ENCODE results near the gene LHPP.
A peak's percentile ranks its signal among the peaks of the same experiment; 100 is the strongest.
"Not testable (repeated sequence)": the region's sequence is repeated elsewhere in the genome, so short reads cannot be mapped to it uniquely, and the experiment has no call there.

The LHPP gene

DNA sequence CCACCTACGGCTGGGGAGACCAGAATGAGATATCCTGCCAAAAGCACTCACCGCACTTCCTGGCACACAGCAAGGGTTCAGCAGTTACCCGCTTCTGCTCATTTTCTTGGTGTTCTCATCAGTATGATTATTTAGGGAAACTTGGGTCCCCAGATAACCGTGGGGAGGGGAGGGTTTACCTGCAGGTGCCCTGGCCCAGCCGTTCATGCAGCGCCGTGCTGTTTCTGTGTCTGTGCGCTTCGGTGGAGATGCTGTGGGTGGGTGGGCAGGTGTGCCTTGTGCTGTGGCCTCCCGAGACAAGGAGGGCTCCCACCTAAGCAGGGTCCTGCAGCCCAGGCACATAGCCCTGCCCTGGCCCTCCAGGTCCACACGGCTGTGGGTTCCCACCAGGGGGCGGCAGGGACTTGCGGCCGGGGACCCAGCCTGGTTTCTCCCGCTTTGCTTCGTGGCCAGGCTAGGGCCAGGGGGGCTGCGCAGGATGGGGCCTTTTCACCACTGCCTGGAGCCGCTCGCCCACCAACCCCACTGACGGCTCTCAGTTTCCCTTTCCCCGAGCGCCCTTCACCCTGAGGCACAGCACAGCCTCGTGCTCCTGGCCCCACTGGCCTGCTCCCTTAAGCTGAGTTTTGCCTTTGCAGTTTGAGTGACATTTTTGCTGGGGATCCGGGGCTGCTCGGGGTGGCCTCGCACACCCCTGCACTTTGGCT, 78.5 kb downstream of the LHPP start:
- DNase-seq = no peak

DNA sequence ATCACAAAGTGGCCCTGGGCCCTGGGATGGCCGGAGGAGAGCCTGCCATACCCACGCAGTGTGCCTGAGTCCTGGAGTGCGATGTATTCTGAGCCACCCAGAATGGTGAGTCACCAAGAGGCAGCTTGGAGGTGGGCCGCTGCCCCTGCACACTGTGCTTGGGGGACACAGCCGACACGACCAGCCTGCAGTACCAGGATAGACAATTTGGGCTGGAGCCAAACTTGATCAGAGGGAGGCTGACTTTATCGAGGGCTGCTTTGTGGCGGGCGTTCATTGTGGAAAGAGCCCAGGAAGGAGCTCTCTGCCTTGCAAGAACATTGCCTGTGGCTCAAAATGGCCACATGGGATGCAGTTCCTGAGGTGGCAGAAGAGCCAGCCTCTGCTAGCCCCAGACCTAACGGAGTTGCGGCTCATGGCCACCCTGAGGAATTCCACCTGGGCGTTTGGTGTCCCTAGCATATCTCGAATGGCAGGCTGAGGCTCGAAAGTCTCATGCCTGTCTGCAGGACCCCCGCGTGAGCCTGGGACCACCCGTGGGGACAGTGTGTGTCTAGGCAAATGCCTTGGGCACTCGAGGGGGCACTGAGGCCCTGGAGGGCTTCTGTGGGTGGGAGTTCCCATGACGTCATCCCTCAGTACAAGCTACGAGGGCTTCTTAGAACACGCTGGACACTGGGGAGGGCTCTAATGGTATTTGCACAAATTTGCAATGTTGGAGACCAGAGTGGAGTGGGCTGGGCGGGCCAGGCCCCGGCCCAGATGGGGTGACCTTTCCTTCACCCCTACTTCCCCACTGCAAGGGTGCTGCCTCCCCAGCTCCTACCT, 79.7 kb downstream of the LHPP start:
- DNase-seq = no peak

DNA sequence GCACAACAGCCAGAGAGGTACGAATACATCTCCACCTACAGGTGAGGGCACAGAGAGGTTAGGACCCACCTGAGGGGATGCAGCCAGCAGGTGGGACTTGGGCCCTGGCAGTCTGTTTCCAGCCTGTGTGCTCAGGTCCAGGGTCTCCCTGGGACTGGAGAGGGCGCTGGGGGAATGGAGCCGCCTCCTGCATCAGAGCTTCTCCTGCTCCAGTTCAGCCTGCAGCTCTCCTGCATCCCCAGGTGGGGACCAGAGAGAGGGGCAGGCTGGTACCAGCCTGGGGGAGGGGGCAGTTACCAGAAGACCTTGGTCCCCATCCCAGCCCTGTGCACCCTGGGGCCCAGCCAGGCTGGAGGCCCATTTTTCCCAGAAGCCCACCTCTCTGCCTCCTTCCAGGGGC, 80.7 kb downstream of the LHPP start:
- DNase-seq = no peak

DNA sequence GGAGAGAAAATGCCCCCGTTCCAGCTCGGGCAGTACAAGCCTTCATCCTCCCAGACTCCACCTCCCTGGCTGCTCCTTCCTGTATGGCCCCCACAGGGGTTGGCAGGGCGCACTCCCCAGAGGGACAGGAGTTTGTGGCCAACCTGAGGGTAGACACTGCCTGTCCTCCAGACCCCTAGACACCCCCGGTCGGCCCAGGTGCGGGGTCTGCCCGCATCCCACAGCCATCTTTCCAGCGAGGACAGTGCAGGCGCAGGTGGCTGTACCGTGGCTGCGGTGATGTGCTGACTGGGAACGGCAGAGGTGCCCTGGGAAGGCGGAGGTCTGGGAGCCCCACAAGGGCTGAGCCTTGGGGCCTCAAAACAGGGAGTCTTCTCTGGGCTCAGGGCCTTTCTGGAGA, 81.5 kb downstream of the LHPP start:
- no peak for DNase-seq

DNA sequence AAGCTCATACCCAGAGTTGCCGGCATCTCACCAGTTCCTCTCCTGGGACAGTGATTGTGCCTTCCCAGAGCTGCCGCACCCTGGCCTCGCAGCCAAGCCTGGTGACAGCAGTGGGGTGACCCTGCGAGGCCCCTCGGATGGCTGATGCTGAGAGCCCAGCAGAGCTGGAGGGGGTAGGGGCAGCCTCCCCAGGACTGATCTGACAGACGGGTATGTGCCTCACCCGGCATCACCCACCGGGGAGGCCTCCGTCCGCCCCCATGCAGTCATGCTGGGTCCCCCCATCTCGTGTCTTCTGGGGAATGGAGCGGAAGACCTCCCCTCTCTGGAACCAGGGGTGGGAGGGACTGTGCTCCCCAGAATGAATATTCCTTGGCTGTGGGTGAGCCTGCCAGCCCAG, 82.3 kb downstream of the LHPP start:
- DNase-seq = no peak

DNA sequence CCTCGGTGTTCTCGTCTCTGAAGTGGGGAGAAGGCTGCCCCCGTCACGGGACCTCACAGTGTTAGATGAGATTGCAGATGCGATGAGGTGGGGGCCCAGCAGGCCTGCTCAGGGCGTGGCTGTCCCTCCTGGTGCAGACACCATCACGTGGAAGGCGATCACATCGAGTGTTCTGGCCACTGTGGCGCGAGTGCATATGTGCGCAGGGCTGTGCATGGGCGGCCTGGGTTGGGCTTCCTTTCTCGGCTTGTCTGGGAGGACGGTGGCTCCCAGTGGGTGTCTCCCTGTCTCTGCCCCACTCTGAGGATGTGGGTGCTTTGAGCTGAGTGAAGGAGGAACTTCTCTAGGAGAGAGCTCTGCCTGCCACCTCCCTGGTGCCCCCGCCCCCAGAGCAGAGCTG, 83.1 kb downstream of the LHPP start:
- DNase-seq = no peak

DNA sequence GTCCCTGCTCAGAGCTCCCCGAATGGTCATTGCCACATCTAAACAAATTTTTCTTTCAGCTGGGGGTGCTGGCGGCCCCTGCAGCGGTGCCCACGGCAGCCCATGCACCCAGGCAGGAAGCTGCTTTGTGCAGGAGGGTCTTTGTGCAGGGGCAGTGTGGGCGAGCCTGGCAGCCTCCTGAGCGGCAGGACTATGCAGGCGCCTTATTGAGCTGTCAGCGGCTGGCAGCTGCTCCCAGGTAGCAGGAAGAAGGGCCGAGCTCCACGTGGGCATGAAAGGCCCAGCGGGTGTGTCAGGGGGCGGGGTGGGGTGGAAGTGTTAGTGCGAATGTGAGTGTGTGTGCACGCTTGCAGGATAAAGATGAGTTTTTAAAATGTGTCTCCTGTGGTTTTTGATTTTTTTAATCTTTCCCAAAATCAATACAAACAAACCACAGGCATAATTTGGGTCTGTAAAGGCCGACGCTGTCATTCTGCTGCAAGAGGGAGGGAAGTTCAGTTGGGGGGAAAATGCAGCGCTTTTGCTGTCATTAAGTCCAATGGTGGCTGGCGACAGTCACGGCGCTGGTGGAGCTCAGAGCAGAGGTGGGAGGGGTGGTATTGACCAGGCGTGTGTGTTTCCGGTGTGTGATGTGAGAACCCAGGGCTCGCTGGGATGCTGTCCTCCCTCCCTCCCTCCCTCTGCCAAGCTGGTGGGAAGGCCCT, 83.9 kb downstream of the LHPP start:
- DNase-seq = peak; percentile 28

DNA sequence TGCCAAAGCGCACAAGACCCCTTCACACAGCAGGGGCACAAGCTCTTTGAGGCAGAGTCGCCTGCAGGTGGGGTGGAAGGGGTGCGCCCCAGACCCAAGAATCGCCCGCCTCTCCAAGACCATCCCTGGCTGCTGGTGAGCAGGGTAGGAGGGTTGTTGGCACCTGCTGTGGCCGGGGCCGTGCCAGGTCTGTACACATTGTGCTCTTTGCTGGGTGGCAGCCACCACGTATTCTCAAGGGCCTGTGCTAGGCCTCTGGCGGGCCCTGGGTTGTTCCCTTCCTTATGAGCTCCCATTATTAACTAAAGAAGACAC, 84.4 kb downstream of the LHPP start:
- peak; percentile 23 for DNase-seq

DNA sequence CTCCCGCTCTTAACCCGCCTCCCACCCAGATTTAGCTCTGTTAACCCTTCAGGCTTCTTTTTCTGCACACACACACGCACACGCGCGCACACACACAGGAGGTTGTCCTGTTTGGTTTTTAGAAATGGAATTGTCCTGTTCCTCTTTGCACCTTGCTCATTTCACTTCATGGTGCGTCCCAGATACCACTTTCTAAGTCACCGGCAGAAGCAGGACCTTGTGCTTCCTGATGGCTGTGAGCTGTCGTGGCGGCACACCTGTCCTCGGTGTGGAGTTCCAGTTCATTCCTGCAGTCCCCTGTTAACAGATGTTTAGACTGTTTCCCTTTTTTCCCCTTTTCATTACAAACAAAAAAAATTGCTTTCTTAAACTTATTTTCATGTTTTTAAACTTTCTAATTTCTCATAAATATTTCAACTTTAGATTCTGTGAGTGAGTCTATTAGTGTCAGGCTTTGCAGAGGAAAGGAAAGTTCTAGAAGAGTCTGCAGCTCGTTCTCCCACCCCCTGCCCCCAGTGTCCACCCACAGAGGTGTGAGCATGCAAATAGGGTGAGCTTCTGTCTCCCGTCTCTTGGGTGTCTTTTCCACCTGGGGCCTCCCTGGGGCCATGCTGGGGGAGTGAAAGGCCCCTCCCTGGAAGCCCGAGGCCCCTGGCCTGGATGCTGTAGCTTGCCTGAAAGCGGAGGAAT, 85.5 kb downstream of the LHPP start:
- no peak for DNase-seq

DNA sequence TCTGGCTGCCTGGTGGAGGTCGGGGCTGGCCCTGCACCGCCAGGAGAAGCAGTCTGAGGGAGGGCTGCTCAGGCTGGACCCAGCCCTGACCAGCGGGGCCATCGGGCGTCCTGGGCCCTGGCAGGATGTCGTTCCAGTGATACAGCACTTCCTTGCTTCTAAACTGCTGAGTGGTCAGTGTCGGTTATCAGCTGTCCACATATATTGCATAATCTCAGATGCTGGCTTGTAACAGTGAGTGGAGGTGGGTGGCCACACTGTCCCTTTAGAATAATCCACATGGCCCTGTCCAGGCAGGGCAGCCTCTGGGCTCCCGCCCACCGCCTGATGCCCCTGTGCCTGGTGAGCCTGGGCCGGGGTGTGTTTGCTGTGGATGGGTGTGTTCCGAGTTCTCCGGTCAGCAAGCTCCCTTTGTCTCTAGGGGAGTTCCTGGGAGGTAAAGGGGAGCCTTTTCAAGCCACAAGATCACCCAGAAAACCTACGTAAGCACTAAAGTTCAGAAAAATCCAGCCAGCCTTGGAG, 86.1 kb downstream of the LHPP start:
- no peak for DNase-seq

DNA sequence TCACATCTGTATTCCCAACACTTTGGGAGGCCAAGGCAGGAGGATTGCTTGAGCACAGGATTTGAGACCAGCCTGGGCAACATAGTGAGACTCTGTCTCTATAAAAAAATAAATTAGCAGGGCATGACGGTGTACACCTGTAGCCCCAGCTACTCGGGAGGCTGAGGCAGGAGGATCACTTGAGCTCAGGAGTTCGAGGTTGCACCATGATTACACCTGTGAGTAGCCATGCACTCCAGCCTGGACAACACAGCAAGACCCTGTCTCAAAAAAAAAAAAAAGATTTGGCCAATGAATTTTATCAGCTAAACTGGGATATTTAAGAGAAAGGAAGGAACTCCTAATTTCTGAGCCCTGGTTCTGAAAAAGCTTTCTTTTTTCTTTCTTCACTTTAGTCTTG, 87.5 kb downstream of the LHPP start:
- DNase-seq = not testable (repeated sequence)

DNA sequence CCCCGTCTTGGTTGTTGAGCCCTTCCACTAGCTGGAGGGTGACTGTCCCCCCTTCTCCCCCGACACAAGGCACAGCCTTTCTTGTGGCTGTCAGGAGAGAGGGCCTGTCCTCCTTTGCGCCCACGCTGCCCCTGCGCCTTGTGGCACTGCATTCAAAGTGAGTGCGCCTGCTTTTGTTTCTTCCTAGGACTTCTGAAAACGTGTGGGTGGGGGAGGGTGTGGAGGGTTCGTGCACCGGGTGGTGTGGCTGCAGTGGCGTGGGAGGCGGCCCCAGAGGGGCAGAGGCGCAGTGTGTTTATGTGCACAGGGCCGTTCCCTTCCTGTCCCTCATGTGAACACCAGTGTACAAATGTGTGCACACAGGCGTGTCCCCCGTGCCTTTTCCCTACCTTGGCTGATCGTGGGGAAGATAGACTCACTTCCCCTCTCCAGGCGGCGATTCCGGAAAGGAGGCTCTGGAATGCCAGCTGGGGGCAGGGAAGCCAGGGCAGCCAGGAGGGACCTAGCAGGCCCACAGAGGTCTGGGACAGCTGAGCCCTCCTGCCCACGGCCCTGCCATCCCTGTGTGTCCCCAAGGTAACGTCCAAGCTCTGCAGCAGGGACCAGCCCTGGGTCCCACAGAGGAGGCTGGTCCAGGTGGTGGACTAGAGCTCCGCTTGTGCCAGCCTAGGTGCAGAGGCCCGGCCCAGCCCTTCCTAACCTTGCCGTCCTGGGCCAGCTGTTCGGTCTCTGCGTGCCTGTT, 88.8 kb downstream of the LHPP start:
- no peak for DNase-seq

DNA sequence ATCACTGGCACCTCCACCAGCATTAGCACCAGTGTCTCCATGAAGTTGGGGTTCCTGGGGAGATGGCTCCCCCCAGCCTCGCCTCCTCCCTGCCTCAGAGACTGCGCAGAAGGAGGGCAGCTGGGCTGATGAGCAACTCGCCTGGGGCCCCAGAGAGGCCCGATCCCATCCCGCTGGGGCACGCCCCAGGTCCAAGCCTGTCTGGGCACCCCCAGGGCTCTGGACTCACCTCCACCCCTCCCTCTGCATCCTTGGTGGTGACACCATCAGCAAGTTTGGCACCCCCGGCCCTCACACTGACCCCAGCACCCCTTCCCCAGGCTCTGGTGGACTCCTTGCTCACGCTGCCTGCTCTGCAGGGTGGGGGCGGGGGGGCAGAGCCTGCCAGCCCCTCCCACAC, 89.5 kb downstream of the LHPP start:
- no peak for DNase-seq

DNA sequence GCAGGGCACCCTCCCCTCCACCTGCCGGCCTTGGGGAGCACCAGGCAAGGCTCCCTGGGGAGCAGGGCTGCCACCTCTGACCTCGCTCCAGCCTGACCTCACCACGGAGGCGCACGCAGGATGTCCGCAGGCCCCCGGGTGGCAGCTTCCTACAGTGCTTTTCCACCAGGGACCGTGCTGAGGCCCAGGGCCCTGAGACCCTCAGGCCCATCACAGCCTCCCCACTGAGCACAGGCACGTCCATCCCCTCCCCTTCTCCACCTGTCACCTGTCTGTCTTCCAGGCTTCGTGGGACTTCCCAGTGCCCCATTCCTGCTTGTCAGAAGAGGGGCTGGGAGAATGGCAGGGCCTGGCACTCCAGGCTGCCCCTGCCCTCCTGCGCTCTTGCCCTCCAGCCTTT, 90.1 kb downstream of the LHPP start:
- no peak for DNase-seq

DNA sequence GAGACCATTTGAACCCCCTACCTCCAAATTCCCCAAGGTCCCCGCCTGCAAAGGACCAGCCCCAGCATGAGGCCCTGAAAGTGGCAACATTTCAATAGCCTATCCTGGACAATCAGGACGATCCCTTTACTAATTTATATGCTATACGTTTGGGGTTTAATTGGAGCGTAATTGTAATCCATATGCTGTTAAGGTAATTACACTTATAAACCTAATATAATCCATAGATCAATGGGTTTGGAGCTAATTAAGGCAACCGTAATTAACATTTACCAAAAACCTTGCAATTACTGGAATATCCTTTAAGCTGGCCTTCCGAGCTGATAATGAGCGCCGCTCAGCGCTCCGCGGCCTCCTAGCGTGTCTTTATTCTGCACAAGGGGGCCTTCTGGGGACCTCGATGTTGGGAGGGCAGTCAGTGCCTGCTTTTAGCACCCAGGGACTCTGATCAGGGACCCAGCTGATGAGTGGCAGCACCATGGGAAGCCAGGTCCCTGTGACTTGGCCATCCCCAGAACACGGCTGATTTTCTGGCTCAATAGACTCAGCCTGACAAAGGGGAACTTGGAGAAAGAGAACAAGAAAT, 91.2 kb downstream of the LHPP start:
- no peak for DNase-seq

DNA sequence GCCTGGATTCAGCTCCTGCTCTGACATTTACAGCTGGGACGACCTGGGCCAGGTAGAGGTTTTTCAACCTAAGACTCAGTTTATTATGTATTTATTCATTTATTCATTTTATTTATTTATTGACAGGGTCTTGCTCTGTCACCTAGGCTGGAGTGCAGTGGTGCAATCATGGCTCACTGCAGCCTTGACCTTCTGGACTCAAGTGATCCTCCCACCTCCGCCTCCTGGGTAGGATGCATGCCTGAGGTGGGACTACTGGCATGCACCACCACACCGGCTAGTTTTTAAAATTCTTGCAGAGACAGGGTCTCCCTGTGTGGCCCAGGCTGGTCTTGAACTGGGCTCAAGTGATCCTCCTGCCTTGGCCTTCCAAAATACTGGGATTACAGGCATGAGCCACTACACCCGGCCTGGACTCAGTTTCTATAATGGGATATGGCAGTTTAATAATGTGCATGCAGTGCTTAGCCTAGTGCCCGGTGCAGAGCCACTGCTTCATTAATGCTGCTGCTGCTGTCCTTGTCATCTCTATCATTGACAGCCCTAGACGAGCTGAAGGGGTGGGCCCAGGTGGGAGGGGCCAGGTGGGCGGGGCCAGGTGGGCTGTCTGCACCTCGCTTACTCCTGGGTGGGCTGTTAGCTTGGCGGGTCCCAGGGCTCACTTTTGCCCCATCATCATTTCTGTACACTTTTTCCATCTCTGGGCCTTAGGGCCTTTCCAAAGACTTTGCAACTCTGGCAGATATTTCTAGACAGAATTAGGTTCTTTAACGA, 92.6 kb downstream of the LHPP start:
- no peak for DNase-seq

DNA sequence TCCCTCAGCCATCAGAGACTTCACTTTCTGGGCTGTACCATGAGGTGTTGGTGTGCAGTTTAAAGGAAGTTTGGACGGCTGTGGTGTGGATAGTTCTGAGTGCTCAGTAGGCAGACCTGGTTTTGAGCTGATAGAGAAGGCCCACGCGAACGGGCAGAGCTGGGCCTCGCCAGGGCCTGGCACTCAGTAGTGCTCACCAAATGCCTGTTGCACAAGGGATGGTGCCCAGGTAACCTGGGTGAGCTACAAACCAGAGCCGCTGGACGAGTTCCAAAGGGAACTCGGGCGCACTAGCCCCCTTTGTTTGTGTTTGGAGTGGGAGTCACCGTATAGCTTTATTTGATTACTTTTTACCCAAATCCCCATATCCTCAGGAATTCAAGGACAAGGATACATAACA, 95.5 kb downstream of the LHPP start:
- DNase-seq = no peak

DNA sequence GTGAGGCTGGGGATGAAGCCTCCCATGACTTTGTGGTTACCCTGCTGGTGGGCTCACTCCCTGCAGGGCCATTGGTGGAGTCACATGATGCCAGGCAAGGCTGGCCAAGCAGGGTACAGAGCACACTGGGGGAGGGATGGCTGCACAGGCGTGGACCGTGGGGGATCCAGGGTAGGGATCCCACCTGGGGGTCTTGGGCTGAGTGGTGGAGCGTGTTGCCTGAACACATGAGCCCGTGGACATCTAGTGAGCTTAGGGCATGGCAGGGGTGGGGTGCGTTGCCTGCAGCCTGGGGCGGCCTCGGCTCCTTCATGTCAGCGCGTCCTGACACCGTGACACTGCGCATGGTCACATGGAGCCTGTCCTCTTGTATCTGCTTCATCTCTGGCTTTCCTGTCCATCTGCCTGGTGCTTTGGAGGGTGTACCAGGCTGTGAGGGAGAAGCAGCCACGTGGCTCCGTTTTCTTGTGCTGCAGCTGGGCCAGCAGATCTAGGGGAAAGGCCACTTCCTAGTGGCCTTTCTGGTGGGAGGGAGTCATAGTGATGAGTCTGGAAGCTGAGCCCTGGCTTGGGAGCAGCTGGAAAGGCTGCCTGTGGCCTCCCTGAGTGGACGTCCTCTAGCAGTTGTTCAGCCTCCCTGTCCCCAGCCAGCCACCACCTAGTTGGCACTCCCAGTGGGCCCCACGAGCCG, 96.2 kb downstream of the LHPP start:
- DNase-seq = no peak

DNA sequence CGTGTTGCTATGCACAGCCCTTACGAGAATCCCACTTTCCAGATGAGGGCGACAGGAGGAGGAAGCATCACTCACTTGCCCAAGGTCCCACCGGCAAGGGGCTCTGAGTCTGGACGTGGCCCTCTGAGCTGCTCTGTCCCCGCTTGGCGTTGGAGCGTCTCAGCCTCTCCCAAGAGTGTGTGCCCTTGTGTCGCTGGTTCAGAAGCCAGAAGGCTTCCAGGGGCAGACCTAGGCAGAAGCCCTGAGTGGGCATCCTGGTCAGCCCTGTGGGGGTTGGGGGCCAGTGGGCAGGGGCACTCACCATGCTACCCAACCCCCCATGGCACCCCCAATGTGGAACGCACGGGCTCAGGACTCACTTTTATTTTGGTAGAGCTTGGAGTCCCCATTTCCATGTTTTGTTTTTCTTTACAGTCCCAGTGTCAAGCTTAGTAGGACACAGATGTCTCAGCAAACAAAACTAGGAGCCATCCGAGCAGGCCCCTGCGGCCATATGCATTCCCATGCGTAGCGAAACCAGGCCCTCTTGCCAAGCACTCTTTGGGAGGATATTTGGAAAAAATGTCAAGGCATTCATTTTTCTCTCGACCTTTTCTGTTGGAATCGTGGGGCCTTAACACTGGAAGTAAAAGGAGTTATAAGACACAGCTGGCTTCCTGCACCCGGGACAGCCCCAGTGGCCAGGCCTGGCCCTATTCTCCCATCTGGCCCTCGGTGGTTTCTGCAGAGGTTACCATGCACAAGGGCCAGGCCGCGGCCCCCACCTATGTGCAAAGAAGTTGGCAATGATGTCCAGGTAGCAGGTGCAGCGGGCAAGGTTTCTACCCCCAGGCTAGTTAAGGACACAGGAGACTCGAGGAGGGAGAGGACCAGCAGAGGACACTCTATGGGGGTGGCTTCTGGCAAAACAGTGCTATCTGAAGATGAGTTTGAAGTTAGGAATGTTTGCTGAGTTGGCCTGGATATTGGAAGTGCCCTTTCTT, 97.0 kb downstream of the LHPP start:
- DNase-seq = no peak
